GM18873 (cell line): ENCODE data around the gene TAF4.
"Not testable (repeated sequence)": the region's sequence is repeated elsewhere in the genome, so short reads cannot be mapped to it uniquely, and the experiment has no call there.

ENCODE experiments used
- ATAC-seq: cut with Tn5 transposase; IDR thresholded peaks from one replicate; pipeline ENCODE4 v1.9.1; 2021; ENCODE audit warnings: mild to moderate bottlenecking, moderate library complexity, moderate number of reproducible peaks; ENCODE audit not compliant: unreplicated experiment, low FRiP score

TAF4 gene

DNA sequence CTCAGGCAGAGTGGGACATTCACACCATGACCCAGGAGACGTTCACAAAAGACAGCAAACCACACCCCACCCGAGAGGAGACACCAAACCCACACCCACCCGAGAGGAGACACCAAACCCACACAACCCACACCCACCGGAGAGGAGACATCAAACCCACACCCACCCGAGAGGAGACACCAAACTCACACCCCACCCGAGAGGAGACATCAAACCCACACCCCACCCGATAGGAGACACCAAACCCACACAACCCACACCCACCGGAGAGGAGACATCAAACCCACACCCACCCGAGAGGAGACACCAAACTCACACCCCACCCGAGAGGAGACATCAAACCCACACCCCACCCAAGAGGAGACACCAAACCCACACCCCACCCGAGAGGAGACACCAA, 84.0 kb downstream of the TAF4 start:
- not testable (repeated sequence) for ATAC-seq

DNA sequence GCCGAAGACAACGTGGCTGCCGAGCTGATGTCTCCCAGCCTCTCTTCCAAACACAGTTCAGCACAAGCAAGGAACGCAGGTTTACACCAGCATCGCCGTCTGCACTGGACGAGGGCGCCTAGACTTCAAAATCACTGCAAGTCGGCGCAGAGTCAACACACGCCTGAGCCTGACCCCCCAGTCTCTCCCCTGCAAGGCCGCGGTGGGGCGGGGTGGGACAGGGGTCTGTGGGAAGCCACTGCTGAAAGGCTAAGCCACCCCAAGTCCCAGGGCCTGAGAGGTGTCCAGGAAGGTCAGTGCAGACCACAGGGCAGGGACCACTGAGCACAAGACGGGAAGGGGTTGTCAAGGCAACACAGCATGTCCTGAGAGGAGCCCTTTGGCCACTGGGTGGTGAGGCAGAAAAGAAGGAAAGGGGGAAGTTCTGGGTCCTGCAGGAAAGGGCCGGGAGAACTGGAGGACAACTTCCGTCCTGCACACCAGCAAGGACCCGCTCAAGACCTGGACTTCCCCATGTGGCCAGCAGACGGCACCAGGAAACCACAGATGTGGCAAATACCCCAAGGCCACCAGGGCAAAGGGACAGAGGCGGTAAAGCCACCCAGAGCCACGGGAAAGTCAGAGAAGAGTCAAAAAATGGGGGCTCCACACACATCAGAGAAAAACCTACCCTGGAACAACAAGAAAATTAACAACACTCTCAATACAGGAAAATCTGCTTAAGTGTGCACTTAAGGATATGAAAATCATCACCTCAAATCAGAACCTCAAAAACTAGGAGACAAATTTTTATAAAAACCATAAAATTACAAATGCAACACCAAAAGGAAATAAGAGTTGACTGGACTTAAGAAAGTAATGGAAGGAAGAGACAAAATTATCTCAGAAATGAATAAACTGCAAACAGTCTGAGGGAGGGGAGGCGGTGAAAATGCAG, 84.8 kb downstream of the TAF4 start:
- ATAC-seq: no peak

DNA sequence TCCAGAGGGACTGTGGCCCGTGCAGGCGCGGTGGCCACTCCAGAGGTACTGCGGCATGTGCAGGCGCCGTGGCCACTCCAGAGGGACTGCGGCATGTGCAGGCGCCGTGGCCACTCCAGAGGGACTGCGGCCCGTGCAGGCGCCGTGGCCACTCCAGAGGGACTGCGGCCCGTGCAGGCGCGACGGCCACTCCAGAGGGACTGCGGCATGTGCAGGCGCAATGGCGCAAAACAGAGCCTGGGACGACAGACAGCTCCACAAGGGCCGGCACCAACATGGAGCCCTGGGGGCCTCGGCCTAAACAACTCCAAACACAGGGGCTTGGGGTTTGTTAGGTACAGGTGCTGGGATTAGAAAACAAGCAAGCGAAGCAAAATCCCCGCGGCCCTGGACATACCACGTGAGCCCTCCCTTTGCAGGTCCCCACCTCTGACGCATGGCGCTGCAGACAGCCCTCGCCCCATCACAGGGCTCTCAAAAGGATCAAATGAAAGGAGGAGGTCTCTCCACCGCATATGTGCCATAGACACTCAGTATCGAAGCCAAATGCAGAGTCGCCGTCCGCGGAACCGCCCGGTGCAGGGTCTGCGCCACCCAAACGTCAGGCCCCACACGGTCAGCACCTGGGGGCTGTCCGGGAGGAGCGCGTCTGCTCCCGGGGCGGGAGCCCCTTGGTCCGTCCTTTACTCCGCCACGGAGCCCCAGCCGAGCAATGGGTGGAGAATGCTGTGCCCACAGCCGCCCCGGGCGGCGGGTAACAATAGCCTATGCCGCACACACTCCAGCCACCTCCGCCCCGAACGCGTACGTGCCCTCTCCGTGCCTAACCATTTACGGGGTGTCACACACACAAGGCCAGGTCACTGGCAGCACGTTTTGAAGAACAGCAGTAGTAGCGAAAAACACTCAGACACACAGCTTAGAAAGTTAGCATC, 85.7 kb downstream of the TAF4 start:
- no peak for ATAC-seq

DNA sequence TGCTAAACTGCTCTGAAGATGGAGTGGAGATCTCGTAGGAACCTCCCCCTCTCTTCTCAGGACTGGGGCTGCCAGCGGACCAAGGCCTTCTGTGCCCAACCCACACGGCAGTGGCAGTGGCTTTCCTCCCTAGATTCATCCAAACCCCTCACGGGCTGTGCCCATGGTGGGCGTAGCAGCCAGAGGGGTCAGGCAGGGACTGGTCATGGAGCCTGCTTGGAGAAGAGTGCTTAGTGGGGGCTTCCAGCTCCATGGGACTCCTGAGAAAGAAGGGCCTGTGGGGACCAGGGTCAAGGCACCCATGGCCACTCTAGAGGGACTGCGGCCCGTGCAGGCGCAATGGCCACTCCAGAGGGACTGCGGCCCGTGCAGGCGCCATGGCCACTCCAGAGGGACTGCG, 86.6 kb downstream of the TAF4 start:
- no peak for ATAC-seq

DNA sequence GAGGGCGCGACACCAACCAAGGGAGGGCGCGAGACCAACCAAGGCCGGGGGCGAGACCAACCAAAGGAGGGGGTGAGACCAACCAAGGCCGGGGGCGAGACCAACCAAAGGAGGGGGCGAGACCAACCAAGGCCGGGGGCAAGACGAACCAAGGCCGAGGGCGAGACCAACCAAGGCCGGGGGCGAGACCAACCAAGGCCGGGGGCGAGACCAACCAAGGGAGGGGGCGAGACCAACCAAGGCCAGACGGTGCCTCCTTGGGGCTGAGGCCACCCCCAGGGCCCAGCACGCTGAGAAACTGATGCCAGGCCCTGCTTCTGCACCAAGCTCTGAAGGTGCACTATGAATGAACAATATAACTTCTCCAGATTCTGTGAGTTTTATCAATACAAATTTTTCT, 87.2 kb downstream of the TAF4 start:
- ATAC-seq: no peak

DNA sequence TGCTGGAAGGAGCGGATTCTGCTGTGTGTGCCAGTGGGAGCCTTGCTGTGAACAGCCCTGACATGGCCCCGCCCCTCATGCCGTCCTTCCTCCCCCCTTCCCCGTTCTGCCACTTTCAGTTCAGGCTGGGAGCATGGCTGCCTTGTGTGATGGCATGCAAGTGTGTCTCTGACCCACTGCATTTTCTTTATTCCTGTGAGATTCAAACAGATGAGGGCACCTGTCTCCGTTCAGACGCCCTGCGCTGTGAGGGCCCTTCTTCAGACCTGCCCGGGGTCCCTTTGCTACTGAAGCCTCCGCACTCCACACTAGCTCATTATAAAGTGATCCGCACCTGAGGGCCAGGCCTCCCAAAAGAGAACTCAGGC, 88.3 kb downstream of the TAF4 start:
- ATAC-seq: no peak

DNA sequence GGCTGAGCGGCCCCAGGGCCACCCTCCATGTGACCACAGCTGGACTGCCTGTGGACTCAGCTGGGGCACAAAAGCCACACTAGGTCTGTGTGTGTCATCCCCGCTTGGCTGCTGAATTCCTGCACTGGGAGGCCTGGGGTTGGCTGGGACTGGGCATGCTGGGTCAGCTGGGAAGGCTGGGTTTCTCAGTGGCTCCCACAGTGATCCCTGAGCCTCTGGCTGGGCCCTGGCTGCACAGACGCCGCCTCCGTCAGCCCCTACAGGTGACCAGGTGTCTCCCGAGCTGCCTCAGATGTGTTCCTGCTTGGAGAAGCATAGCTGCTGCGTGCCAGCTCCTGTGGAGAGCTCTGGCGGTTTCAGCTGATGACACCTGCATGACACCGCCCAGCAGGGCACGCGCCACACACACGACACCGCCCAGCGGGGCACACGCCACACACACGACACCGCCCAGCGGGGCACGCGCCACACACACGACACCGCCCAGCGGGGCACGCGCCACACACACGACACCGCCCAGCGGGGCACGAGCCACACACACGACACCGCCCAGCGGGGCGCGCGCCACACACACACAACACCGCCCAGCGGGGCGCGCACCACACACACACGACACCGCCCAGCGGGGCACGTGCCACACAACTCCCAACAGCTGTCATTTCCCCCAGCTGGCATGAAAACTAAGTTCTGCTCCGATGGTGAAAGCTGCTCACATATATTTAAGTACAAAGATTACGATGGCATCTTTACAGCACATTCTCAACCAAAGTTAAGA, 88.8 kb downstream of the TAF4 start:
- no peak for ATAC-seq

DNA sequence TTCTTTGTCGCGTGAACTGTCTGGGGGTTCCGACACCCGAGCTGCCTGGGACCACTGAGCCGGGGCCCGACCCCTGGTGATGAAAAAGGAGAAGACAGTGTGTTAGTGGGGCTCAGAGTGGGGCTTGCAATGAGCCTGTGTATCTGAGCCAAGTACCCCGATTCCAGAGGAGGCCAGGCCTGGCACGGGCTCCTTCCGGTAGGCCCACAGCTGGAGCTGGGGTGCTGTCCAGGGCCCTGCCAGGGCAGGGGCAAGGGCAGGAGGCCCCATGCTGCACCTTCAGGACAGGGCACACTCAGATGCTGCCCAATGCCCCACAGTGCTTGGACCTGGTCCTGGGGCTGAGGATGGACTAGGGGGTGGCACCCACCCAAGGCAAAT, 89.4 kb downstream of the TAF4 start:
- ATAC-seq: no peak

DNA sequence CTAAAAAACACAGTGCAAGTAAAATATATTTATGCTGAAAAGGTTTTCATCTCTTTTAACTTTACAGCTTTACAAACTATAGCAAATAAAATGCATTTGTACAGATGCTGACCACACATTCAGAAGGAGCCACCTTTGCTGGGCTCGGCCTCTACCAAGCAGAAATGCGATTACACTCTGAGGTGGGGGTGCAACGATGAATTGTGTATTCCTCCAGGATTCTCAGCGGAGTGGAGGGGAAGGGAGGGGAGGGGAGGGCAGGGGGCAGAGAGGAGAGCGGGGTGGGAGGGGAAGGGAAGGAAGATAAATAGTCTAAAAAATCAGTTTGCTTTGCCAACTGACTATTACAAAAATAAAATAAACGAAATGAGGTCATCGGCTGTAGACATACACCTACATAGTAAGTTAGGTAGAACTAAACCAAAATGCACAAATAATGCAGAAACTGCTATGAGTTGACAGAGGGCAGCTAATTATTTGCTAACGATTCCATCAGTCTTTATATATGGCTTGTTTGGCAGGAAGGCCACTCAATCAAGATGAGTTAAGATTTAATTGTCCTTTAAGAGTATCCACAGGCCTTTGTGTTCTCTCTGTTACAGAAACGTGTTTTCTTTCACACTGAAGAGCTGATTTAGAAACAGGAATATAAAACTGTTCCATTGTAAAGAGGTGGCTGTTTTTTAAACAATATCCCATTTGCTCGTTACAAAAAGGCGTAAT, 90.1 kb downstream of the TAF4 start:
- no peak for ATAC-seq

DNA sequence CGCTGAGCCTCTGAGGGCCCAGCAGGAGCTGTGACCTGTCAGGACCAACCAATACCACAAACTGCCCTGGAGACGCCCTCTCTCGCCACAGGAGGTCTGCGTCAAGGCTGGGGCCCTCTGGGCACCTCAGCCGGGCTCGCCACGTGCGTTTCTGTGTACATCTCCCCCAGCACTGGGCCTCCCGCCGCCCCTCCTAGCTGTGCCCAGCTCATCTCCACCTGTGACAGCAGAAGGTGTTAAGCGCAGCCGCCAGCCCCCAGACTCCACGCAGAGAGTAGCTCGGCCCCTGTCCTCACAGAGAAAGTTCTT, 91.4 kb downstream of the TAF4 start:
- no peak for ATAC-seq

DNA sequence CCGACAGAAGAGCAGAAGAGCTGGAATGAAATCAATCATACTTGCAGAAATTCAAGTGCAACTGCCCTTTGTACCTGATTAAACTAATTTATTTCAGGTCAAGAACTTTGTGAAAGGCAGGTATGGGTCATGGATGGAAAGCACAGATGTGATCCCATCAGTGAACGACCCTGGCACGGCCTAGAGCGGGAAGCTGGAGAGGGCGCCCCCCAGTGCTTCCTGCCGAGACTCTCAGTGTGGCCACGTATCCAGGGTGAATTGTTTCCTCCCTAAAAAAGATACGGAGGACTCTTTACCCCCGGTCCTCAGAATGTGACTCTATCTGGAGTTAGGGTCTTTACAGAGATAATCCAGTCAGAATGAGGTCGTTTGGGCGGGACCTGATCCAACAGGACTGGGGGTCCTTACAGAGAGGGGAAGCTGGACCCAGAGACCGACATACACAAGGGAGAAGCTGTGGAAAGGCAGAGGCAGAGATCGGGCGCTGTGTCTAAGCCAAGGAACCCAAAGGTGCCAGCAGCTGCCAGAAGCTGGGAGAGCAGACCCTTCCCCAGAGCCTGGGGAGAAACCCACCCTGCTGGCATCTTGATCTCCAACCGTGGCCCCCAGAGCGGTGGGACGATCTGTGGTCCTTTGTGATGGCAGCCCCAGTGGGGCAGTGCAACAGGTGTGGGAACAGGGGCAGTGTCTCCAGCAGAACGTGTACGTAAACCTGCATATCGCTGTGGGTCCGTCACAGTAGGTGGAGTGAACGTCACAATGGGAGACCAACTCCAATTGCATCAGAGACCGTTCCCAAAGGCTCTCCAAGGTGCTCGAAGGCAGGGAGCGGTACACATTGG, 91.9 kb downstream of the TAF4 start:
- ATAC-seq: no peak

DNA sequence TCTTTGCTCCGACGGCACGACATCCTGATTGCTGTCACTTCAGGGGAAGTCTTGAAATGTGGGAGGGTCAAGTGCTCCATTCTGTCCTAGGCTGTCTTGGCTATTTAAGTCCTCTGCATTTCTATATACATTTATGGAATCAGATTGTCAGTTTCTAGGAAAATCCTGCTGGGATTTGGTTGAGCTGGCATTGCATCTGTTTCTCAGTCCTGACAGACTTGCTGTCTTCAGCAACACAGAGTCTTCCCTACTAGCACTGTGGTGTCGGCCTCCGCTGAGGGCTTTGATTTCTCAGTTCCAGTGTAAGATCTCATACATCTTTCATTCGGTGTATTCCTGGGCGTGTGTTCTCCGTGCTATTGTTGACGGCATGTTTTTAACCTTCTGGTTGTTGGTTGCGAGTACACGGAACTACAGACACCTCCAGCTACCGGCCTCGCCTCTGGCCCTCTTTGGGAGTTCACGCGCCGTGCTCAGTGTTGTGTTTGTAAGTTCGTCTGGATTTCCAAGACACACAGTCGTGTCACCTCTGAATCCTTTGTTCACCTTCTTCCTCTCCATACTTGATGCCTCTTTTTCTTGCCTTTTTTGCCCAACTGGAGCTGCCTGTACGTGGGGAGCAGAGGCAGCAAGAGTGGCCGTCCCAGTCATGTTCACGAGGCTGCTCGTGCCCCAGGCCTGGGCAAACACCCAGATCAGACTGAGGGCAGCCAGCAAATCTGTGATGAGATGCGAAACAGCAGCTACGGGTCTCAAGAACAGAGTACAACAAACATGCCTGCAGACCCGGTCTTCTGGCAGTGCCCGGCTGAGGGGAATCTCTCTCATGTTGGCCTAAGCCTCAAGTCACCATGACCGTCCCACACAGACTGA, 92.8 kb downstream of the TAF4 start:
- ATAC-seq: no peak

DNA sequence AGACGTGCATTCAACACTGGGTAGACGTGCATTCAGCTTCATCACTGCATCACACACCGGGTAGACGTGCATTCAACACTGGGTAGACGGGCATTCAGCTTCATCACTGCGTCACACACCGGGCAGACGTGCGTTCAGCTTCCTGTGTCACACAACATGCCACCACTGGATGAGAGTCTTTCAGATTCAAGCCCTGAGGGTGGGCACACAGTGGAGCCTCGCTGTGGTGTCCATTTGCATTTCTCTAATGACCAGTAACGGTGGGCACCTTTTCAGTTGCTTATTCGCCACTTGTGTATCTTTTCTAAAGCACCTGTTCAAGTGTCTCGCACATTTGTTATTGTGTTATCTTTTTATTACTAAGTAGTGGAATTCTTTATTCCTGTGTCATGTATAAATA, 94.1 kb downstream of the TAF4 start:
- not testable (repeated sequence) for ATAC-seq

DNA sequence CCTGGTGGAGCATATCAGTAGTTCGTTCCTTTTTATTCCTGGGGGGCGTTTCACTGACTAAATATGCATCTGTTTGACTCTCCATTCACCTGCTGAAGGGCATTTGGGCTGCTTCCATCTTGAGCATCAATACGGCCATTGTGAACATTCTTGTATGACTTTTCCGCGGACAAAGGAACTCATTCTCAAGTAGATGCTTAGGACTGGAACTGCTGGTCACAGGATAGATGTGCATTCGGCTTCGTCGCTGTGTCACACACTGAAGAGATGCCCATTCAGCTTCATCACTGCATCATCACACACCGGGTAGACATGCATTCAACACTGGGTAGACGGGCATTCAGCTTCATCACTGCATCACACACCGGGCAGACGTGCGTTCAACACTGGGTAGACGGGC, 95.3 kb downstream of the TAF4 start:
- no peak for ATAC-seq

DNA sequence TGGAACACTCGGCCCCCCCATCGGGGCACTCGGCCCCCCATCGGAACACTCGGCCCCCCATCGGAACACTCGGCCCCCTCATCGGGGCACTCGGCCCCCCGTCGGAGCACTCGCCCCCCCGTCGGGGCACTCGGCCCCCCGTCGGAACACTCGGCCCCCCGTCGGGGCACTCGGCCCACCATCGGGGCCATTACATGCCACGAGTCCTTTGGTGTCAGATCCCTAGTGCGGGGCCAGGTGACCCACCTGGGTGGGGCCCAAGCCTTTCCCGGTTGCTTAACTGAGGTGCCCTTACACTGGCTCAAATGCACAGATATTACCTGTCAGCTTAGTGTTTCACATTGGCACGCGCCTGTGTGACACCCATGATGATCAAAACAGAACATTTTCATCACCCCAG, 95.9 kb downstream of the TAF4 start:
- ATAC-seq: no peak

DNA sequence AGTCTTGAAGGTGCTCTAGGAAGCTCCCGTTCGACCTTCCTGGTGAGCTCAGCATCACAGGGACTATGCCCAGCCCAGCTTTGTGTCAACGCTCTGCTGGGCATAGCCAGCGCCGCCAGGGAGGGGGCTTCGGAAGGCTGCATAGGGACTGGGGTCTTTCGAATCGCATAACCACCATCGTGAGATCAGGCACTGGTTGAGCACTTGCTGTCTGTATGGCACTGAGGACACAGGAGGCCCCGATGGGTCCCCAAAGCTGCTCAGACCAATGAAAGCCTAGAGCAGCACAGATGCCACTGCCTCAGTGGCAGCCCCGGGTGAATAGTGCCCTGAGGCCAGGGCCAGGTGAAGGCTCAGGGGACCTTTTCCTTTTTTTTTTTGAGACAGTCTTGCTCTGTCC, 96.7 kb downstream of the TAF4 start:
- ATAC-seq: no peak

DNA sequence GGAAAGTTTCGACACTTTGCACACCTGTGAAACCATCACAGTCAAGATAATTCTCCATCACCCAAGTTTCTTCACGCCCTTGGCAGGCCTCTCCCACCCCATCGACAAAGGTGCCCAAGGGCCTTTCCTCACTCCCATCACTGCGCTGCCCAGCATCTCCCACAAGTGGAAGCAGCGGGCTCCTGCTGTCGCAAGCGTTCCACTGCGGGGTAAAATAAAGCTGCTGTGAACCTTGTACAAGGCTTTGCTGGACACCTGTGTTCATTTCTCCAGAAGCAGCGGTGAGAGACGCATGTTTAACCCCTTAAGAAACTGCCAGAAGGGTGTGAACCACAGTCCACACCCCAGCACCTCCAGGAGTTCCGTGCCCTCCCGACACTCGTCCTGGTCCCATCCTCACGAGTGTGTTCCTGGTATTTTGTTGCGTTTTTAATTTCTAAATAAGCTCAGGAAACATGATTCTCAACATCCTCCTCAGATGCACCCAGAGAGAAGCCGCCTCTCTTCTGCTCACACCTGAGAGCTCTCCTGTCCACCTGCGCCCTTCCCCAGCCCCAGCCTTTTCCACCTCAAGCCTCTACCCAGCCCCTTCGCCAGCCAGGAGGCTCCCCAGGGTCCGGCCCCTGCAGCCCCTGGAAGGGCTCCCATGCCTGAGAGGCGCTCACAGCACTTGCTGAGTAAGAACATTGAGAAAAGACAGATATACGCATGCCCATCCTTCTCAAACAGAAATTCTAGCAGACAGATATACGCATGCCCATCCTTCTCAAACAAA, 97.5 kb downstream of the TAF4 start:
- ATAC-seq: no peak

DNA sequence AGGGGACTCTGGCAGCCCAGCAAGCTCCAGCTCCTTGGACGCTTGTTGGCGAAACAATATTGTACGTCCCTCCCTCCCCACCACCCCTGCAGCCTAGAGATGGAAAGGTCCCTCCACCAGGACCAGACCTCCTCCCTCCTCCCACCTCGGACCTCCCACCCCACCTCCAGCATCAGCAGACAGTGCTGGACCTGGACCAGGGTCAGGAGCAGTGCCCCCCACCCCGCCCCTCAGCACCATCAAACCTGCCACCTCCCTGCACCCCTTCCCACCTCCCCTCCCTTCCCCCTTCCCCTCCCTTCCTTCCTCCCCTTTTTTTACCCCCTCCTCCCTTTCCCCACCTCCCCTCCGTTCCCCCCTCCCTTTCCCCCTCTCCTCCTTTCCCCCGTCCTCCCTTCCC, 98.4 kb downstream of the TAF4 start:
- no peak for ATAC-seq
